H54 (cell line): ENCODE measurements around the gene CASQ2.

Experiments used
- DNase-seq: peaks from one replicate; pipeline ENCODE4 v3.0.0; 2011; ENCODE audit warnings: low spot score, mixed read lengths; ENCODE audit not compliant: insufficient read length
- FAIRE-seq: peaks from 3 replicates; lab custom pipeline; 2011; peaks lifted over from hg19 to GRCh38; lab: Jason Lieb, UNC
- POLR2A ChIP-seq: IDR thresholded peaks from 2 replicates; pipeline ENCODE4 v1.6.1; 2011; ENCODE audit warnings: low read depth, mild to moderate bottlenecking, low read length

The CASQ2 gene

DNA sequence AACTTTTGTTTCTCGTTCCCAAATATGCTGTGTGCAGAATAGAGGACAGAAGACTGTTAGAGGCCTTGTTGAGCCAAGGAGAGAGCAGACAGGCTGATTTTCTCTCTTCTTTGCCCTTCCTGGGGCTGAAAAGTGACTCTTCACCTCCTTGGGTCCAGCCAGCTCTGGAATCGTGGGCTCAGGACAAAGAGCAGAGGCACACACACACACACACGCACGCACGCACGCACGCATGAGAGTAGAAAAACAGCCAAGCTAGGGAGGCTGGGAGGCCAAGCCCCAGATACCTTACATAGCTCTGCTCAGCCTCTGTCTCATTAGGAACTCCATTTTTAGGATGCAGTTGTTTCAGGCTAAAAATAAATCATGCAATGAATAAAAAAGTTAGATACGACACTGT lies at the start of gene CASQ2:
CASQ2 (minus strand) TSS at position 166 of the 400 bp plus-strand sequence. CDS start 173 bp downstream, outside the sequence.
- TF ChIP-seq POLR2A, result no peak
- FAIRE-seq (no peak), DNase-seq (no peak)

DNA sequence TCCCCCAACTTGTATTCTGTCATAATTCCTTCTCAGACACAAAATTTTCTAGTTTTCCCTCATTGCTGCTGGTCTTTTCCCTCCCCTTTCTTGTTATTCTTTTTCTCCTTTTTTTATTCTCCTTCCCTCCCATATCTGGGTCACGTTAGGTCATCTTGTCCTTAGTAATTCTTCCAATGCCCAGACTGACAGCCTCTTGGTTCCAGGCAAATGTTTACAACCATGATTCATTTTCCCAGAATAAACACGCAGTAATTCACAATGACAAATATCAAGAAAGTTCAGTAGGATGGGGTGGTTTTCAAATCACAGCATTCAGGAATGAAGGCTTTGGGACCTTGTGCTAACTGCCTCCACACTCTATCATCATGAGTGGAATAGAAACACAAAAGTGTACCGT lies 47.2 kb upstream of the CASQ2 start:
- DNase-seq, result no peak
- no peak for FAIRE-seq
- no peak for TF ChIP-seq POLR2A

DNA sequence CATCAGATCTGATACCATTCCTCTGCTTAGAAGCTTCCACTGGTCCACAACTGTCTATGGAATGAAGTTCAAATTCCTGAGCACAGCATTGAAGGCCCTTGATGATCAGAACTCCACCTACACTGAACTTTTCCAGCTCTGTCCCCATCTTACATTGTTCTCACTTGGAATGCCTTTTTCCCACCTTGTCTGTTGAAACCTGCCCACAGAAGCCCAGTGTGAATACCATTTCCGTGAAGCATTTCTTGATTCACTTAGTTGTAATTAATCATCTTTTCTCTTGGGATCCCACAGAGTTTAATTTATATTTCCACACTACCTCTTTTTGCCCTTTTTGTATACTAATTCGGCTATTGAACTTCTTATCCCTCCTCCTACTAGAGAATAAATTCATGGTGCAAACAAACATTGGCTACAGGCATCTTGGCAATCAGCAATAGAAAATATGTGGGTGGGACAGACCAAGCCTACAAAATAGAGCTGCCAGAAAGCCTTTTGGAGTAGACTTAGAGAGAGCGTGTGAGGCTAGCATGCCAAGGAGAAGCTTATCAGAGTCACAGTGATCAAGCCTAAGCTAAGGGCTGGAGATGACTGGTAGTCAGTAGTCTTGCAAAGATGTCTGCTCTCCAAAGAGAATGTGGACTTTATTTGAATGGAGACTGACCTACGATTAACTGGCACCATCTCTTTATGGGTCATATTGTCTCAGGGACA lies 46.3 kb upstream of the CASQ2 start:
- FAIRE-seq, result no peak
- DNase-seq, result no peak
- no peak for TF ChIP-seq POLR2A

DNA sequence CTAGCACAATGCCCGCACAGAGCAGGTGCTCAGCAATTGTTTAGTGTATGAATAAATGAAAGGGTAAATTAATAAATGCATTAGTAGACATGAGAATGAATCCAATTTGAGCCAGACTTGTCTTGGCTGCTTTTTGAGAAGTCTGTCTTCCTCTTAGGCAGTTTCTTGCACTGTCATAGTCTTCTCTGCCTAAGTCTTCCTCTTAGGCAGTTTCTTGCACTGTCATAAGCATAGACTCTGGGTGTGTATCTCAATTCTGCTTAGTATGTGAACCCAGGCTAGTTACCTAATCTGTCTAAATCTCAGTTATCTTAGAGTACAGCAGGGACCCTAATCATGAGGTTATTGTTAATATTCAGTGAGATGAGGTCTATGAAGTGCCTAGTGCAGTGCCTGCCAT lies 45.2 kb upstream of the CASQ2 start:
- no peak for TF ChIP-seq POLR2A
- FAIRE-seq, result no peak
- no peak for DNase-seq

DNA sequence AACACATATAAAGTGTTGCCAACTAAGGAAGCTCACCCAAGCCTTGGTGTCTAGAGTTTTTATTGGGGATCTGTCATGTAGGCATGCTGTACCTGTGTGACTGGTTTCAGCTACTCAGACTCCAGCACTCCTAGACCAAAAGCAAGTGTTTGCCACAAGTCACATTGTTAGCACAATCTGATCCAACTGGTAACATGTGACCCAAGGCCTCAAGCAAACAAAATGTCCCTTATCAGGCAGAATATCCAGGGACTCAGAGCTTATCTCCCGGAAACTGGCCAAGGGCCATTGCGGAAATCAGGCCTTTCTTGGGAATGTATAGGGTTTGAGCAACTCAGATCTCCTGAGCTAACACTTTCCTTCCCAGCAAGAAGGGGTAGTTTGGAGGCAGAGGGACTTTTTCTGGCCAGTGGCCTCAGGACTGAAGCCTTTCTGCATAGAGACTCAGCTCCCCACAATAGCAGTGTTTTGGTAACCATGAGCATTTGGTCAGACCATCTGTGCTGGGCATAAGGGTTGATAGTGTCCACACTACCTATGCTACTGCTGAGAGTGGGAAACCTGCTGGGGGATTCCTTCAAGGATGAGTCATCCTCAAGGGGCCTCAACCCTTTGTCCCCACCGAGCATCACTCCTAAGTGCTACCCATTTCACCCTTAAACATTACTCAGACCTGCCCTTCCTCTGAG lies 42.8 kb upstream of the CASQ2 start:
- DNase-seq (no peak), FAIRE-seq (no peak)
- TF ChIP-seq POLR2A, result no peak

DNA sequence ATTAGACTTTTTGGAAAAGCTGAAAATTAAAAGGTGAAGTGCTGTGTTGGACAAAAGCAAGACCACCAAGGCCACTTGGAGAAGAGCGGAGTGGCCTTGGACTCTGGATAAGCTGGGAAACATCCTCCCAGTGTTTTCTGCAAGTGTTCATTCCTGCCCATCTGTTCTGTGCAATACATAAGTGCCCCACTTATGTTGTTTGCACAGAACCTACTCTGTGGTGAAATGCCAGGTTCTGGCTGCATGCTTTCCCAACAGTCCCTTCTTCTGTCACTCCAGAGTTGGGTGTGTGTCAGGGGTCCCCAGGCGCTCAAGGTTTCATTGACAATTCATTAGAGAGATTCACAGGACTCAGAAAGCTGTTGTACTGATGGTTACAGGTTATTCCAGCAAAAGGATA lies 42.1 kb upstream of the CASQ2 start:
- TF ChIP-seq POLR2A, result no peak
- FAIRE-seq (no peak), DNase-seq (no peak)

DNA sequence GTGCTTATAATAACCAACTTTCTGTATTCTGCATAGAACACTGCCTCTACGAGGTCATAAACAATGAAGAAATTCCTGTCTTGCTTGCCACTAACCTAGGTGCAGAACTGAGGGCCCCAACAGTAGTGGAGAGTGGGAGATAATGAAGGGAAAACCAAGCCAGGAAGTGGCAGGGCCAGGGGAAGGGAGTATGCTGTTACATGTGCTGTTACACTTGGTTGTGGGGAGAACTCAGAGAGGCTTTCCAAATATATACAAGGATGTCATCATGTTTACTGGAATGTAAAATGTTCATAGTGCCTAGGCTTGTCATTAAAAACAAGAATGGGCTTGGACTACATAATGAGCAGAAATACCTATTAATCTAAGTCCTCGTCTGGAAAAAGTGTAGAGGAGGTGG lies 41.3 kb upstream of the CASQ2 start:
- FAIRE-seq, result no peak
- TF ChIP-seq POLR2A, result no peak
- DNase-seq, result no peak

DNA sequence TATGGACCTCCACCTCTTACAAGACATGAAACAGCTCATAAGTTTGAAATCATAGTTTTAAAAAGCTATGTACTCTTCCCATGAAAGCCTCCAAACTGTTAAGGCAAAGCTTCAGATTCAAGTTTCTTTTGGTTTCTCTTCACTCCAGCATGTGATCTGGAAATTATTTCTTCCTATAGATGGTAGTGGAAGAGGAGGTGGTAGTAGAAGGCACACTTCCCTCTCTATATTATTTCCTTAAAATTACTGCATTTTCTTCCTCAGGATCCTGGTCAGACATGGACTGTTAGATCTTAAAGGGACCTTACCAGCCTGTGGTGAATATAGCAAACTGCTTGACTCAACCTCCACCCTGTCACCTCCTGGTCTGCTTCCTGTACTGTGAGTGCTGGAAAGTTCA lies 40.6 kb upstream of the CASQ2 start:
- no peak for FAIRE-seq
- DNase-seq, result no peak

DNA sequence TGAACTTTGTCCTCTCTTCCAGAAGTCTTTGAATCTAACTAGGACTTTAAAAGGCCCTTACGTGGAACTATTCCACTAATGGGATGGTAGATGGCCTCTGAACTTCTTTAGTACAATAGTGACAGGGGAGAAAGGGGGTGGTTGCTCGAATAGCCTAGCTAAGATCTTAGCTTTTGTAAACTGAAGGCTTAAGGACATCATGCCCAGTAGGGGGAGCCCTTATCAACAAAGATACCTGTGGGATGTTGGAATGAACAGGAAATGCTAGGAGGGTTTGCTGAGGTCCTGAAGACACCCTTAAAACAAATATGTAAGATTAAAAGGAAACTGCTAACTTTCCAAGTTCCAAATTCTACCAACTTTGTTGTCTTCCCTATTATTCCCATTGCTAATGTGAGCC lies 39.2 kb upstream of the CASQ2 start:
- peak; percentile 21 for DNase-seq
- TF ChIP-seq POLR2A, result no peak
- peak; percentile 75 for FAIRE-seq

More for the DNA sequence above, 40.6 kb upstream of the CASQ2 start:
- TF ChIP-seq POLR2A, result no peak

DNA sequence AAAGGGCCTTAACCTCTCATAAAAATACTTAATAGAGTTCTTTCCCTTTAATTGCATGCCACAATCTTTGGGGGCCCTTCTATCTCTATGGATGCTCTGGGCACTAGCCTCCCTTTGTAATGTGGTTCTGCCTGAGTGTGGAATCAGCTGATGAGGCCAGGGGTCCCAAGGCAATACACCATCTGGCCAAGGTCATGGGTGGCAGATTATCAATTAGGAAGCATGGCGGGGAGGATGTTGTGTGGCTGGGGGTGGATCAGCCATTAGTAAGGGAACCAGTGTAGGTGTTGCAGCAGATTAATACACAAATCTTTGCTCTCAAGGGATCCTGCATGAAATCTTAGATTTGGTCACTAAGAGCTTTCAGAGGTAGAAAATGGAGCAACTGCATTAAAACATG lies 37.1 kb upstream of the CASQ2 start:
- DNase-seq (no peak), FAIRE-seq (no peak)
- TF ChIP-seq POLR2A, result no peak

DNA sequence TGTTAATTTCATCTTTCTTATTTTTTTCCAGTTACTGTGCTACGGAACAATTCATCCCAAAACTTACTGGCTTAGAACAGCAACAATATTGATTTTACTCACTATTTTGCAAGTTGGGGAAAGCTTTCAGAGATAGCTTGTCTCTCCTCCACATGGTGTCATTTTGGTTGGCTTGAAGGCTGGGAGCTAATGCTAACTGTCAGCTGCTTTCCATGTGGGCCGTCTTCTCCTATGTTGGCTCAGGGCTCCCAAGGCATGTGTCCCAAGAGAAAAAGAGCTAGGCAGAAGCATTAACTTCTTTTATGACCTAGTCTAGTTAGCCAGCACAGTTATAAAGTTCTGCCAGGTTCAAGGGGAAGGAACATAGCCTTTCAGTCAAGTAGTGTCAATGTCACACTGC lies 33.9 kb upstream of the CASQ2 start:
- no peak for TF ChIP-seq POLR2A
- FAIRE-seq (no peak), DNase-seq (no peak)

DNA sequence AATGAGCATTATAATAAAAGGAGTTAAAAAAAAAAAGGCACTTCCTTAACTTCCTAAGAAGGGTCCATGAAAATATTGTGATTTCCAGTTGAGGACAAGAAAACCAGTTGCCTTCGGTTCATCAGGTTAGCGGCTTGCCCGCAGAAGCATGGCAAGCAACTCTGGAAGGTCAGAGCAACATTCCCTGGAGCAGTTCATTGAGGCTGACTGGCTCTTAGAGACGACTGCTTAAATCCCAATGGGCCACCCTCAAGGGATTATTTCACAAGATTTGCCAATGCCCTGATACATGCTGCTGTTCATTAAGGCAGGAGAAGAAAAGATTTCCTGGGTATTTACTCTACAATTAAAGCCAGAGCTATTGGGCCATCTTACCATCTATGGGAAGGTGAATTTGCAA lies 29.0 kb upstream of the CASQ2 start:
- TF ChIP-seq POLR2A, result no peak
- FAIRE-seq, result no peak

DNA sequence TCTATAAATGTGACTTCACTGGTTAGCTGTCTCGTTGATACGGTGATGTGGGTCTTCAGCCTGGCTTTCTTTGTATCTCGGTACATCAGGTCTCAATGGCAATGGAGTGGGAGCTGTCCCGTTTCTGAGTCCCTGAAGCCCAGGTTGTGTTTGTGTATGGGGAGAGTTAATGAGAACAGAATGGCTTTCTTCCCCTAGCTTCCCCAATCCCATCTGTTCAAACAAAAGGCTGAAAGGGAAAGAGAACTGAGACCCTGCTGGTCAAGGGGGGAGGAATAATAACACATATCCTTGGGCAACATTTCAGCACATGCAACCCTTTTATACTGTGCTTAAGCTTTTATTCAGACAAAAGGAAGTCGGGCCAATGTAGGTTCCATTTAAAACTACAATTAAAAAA lies 28.4 kb upstream of the CASQ2 start:
- no peak for DNase-seq
- TF ChIP-seq POLR2A, result no peak

More for the DNA sequence above, 29.0 kb upstream of the CASQ2 start:
- DNase-seq, result no peak

DNA sequence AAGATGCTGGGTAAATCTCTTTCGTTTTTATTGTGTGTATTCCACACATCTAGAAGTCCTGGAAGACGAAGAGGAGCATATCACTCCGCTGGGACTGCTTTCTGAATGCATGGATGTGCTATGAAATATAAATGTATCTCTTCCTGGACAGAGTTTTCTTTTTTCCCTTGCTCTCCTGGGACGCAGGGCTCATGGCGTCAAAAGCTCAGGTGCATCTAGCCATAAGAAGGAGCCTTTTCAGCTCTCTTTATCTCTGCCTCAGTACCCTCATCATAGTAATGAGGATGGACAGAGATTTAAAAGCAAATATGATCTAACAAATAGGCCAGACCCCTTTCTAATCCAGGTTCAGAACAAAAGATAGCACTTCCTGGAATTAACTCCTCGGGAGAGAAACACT lies 27.5 kb upstream of the CASQ2 start:
- no peak for TF ChIP-seq POLR2A
- FAIRE-seq, result no peak

More for the DNA sequence above, 28.4 kb upstream of the CASQ2 start:
- FAIRE-seq, result no peak

More for the DNA sequence above, 27.5 kb upstream of the CASQ2 start:
- DNase-seq, result no peak
